Measurements from ENCODE around the gene ZNF865. TPM values are rescaled to one million over a fixed set of nuclear protein-coding genes. Genes with fewer than 3 reads are reported as not detected.

Gene ZNF865
- total and polyA plus RNA-seq, 9 donors: 0.42 to 20.9 (median 16.5) TPM

DNA sequence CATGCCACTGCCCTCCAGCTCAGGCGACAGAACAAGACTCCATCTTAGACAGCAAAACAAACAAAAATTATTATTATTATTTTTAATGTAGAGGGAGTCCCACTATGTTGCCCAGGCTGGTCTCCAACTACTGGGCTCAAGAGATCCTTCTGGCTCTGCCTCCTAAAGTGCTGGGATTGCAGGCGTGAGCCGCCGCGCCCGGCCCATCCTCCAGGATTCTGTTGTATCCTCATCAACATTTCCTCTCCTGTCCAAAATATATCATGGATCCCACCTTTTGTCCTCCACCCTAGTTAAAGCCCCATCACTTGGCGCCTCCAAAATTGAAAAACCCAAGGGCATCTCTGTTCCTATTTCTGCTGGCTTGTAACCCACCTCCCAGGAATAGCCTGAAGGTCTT, 17.7 kb downstream of the ZNF865 start:
- Histone ChIP-seq H3K4me1 (ENCODE audit: insufficient read depth) (peaks cover 4% of the 10 kb centered on the region), H3K9me3 (no peaks in the 10 kb centered on the region), H3K27me3 (no peaks in the 10 kb centered on the region), H3K4me3 (no peak overlapping the region), H3K27ac (no peak overlapping the region), H3K36me3 (no peaks in the 10 kb centered on the region)
- intact Hi-C loops (cut with DNase I): loop anchor here in 1 of 4 donors (5.0 kb wide), 1 partner anchor 106 kb away; no protein-coding TSS in a partner anchor
- DNase-seq: no peak
- TF ChIP-seq, protein P1, sequence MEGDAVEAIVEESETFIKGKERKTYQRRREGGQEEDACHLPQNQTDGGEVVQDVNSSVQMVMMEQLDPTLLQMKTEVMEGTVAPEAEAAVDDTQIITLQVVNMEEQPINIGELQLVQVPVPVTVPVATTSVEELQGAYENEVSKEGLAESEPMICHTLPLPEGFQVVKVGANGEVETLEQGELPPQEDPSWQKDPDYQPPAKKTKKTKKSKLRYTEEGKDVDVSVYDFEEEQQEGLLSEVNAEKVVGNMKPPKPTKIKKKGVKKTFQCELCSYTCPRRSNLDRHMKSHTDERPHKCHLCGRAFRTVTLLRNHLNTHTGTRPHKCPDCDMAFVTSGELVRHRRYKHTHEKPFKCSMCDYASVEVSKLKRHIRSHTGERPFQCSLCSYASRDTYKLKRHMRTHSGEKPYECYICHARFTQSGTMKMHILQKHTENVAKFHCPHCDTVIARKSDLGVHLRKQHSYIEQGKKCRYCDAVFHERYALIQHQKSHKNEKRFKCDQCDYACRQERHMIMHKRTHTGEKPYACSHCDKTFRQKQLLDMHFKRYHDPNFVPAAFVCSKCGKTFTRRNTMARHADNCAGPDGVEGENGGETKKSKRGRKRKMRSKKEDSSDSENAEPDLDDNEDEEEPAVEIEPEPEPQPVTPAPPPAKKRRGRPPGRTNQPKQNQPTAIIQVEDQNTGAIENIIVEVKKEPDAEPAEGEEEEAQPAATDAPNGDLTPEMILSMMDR (IDR thresholded peaks at IDR 0.05): no peak
- no peak for TF ChIP-seq POLR2A (IDR thresholded peaks at IDR 0.05)
- TF ChIP-seq EP300 (IDR thresholded peaks at IDR 0.05): no peak
- 87 to 93% (median 90%) methylated on average over 7 of the region's 7 CpGs for WGBS, 3 donors

DNA sequence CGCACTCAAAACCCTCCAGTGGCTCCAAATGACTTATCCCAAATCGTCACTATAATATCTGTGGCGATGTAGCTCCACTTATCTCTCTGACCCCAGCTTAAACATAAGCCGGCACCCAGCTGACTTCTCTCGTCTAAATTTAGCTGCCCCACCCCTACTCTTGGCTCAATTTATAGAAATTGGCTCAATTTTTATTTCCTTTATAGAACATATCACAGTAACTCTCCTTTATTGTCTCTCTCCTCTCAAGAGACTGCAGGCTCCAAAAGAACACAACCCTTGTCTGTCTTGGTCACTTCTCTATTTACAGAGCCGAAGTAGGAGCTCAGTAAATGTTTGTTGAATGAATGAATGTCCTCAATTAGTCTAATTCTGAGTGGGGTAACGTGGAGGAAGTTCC, 18.1 kb downstream of the ZNF865 start:
- intact Hi-C loops (cut with DNase I): loop anchor here in 1 of 4 donors (5.0 kb wide), 1 partner anchor 106 kb away; no protein-coding TSS in a partner anchor
- H3K27ac ChIP-seq: peak overlapping the region; percentile 90 to 91
- WGBS, 3 donors: 46 to 52% (median 51%) methylated on average over 7 of the region's 7 CpGs

DNA sequence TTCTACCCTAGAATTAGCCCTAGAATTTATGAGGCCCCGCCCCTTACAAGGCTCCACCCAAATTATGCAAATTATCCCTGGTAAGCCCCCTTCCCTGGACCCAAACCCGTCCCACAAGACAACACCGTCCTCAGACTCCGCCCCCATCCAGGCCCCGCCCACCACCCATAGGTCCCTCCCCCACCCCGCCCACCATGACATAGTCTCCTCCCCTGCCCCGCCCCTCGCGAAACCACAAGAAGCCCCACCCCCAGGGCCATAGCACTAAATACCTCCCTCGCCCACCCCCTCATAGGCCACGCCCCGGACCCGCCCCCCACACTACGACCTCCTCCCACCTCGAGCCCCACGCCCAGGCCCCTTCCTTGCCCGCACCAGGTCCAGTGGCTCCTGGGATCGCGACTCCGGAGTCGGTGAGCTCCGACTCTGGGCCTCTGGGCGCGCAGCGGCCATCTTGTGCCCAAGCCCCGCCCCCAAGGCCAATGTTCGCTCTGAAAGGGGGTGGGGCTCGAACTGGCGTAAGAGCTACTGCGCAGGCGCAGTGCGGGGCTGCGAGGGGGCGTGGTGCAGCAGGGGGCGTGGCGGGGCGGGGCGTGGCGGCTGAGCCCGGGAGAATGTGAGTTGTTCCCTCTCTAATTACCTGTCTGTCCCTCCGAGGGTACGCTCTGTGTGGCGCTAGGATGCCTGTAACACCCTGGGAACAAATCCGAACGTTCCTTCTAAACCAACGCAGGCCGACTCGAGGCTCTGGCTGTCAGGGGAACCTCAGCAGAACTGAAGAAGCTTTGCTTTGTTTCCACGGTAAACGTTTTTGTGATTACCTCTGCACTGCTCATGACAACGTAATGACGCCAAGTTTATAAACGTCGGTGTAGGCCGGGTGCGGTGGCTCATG, 18.9 kb downstream of the ZNF865 start, which contains the start of gene ZNF784:
ZNF784 (minus strand) TSS at position 458 of the 895 bp plus-strand sequence; CDS start at position 453, 5 bp downstream.
- H3K27ac ChIP-seq: peak within 1 kb of the TSS; percentile 90 to 91
- peak; percentile 79 for TF ChIP-seq POLR2A (IDR thresholded peaks at IDR 0.05)
- no peak for TF ChIP-seq EP300 (IDR thresholded peaks at IDR 0.05)
- WGBS, 3 donors: 1% methylated on average over 41 to 56 of the region's 56 CpGs
- H3K36me3 ChIP-seq: no peaks in the 10 kb centered on the region
- H3K4me3 ChIP-seq: peak within 1 kb of the TSS; percentile 60
- intact Hi-C loops (cut with DNase I): loop anchor here in 1 of 4 donors (5.0 kb wide), 1 partner anchor 107 kb away; no protein-coding TSS in a partner anchor
- DNase-seq: peak; percentile 92 to 96 (median 95)
- H3K27me3 ChIP-seq: no peaks in the 10 kb centered on the region
- H3K4me1 ChIP-seq (ENCODE audit: insufficient read depth): peaks cover 4% of the 10 kb centered on the region
- no peaks in the 10 kb centered on the region for H3K9me3 ChIP-seq

More for the DNA sequence above, 18.1 kb downstream of the ZNF865 start:
- Histone ChIP-seq H3K36me3 (no peaks in the 10 kb centered on the region), H3K9me3 (no peaks in the 10 kb centered on the region), H3K4me1 (ENCODE audit: insufficient read depth) (peaks cover 4% of the 10 kb centered on the region), H3K4me3 (peak overlapping the region; percentile 60), H3K27me3 (no peaks in the 10 kb centered on the region)
- no peak for DNase-seq
- TF ChIP-seq, protein P1 (IDR thresholded peaks at IDR 0.05): no peak
- no peak for TF ChIP-seq POLR2A (IDR thresholded peaks at IDR 0.05)
- no peak for TF ChIP-seq EP300 (IDR thresholded peaks at IDR 0.05)

DNA sequence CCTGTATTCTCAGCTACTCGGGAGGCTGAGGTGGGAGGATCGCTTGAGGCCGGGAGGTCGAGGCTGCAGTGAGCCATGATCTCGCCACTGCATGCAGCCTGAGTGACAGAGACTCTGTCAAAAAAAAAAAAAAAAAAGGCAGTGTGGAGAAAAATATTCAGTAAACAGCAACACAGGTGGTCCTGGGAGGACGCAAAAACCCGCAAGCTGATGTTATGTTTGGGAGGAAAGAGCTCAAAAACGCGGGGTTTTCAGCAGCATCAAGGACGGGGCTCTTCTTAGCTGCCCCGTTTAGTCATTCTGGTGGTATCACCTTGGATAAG, 19.5 kb downstream of the ZNF865 start:
- WGBS, 3 donors: 14 to 24% (median 19%) methylated on average over 11 of the region's 11 CpGs
- peak overlapping the region in 1 of 2 donors; percentile 90 for H3K27ac ChIP-seq
- peak in 1 of 5 donors; percentile 45 for DNase-seq
- TF ChIP-seq POLR2A (IDR thresholded peaks at IDR 0.05) (no peak), EP300 (IDR thresholded peaks at IDR 0.05) (no peak)
- TF ChIP-seq, protein P1 (IDR thresholded peaks at IDR 0.05): no peak
- intact Hi-C loops (cut with DNase I): no loop called here
- H3K36me3 ChIP-seq: no peaks in the 10 kb centered on the region
- H3K4me1 ChIP-seq (ENCODE audit: insufficient read depth): peaks cover 4% of the 10 kb centered on the region
- no peaks in the 10 kb centered on the region for H3K9me3 ChIP-seq
- peak overlapping the region; percentile 60 for H3K4me3 ChIP-seq
- no peaks in the 10 kb centered on the region for H3K27me3 ChIP-seq

All from ovary (tissue), 9 donors.